Esophagus muscularis mucosa (tissue), 4 donors: ENCODE data around the gene OR6A2. TPM values are rescaled to one million over a fixed set of nuclear protein-coding genes. Genes with fewer than 3 reads are reported as not detected.

ENCODE experiments used
- DNase-seq: peaks from one replicate; pipeline ENCODE4 v3.0.0-alpha.2; 2017; ENCODE audit errors: extremely low spot score
- H3K27ac ChIP-seq, 4 donors: fragments of 200-600 bp; sonication (generic); replicated peaks in 1 of 4; 1 replicate in 3 of 4; 2 replicates in 1 of 4; pipeline ENCODE4 v1.5.1; 2016 to 2019; ENCODE audit warnings: mild to moderate bottlenecking in 1 of 4
- H3K27me3 ChIP-seq, 4 donors: fragments of 200-600 bp; sonication (generic); one replicate each; pipeline versions ENCODE4 v1.5.1 to v1.6.0; 2016 to 2019
- H3K36me3 ChIP-seq, 4 donors: fragments of 200-600 bp; sonication (generic); one replicate each; pipeline ENCODE4 v1.5.1; 2016 to 2019
- H3K4me1 ChIP-seq, 4 donors: fragments of 200-600 bp; sonication (generic); one replicate each; pipeline ENCODE4 v1.5.1; 2016 to 2019
- H3K4me3 ChIP-seq, 4 donors: fragments of 200-600 bp; sonication (generic); 1 replicate in 2 of 4; 2 replicates in 2 of 4; pipeline ENCODE4 v1.5.1; 2016 to 2019; ENCODE audit warnings: mild to moderate bottlenecking in 4 of 4, moderate library complexity in 1 of 4
- H3K9me3 ChIP-seq, 4 donors: fragments of 200-600 bp; sonication (generic); 1 replicate in 3 of 4; 2 replicates in 1 of 4; pipeline ENCODE4 v1.5.1; 2016 to 2019
- CTCF ChIP-seq, 3 experiments: fragments of 200-600 bp in 2 of 3; fragments of 450-650 bp in 1 of 3; sonication (generic) in 2 of 3; IDR thresholded peaks; one replicate each; pipeline ENCODE4 v1.5.1; 2017 to 2019; ENCODE audit warnings: antibody characterized with exemption in 3 of 3, mild to moderate bottlenecking in 2 of 3, moderate library complexity in 1 of 3
- EP300 ChIP-seq: sonication (generic); formaldehyde crosslinking; IDR thresholded peaks from one replicate; pipeline ENCODE4 v1.6.1; 2017; ENCODE audit warnings: antibody characterized with exemption
- POLR2A ChIP-seq: fragments of 450-650 bp; IDR thresholded peaks from one replicate; pipeline ENCODE4 v1.6.1; 2017; ENCODE audit warnings: antibody characterized with exemption, moderate library complexity, mild to moderate bottlenecking, low read depth
- POLR2AphosphoS5 ChIP-seq, 2 donors: sonication (generic); formaldehyde crosslinking; IDR thresholded peaks; one replicate each; pipeline ENCODE4 v1.6.1; 2017; ENCODE audit warnings: antibody characterized with exemption in 2 of 2
- WGBS: methylation state at CpG from one replicate; pipeline ENCODE4 v1.1.5; 2018; 5-methylcytosine and 5-hydroxymethylcytosine counted together
- intact Hi-C: fragments of 100-400 bp; cut with DNase I; formaldehyde crosslinking; loops from one replicate; pipeline ENCODE4 v1.15.1; 2023
- total RNA-seq, 4 donors: library from RNA; depleted of rRNA; stranded (reverse); fragments of >200 nt; gene quantifications; one replicate each; pipeline versions ENCODE4 v1.1.0 to v1.2.1, GENCODE V29; 2016

Gene OR6A2
- total RNA-seq, 4 donors from 2014 or later = 0.06 TPM; not detected in 3

GRCh38 chr11:6834021-6834420 lies 34.5 kb upstream of the OR6A2 start:
- TF ChIP-seq CTCF (IDR thresholded peaks at IDR 0.05) = no peak
- no peak overlapping the region for H3K4me3 ChIP-seq
- H3K9me3 ChIP-seq = no peaks in the 10 kb centered on the region
- intact Hi-C loops = no loop called here
- H3K36me3 ChIP-seq = no peaks in the 10 kb centered on the region
- no peaks in the 10 kb centered on the region for H3K4me1 ChIP-seq
- H3K27me3 ChIP-seq = no peaks in the 10 kb centered on the region
- 67% methylated on average over 1 of the region's 1 CpG for WGBS
- H3K27ac ChIP-seq = no peak overlapping the region
- no peak for DNase-seq

GRCh38 chr11:6833356-6833755 lies 33.9 kb upstream of the OR6A2 start:
- TF ChIP-seq POLR2A = no peak
- TF ChIP-seq POLR2AphosphoS5 (IDR thresholded peaks at IDR 0.05) = no peak
- TF ChIP-seq EP300 = no peak
- no peak for TF ChIP-seq CTCF (IDR thresholded peaks at IDR 0.05)
- DNase-seq = no peak
- Histone ChIP-seq H3K27me3 (no peaks in the 10 kb centered on the region), H3K4me3 (no peak overlapping the region), H3K36me3 (no peaks in the 10 kb centered on the region), H3K27ac (no peak overlapping the region), H3K4me1 (no peaks in the 10 kb centered on the region), H3K9me3 (no peaks in the 10 kb centered on the region)
- WGBS = 76% methylated on average over 5 of the region's 6 CpGs
- intact Hi-C loops = no loop called here

- intact Hi-C loops = no loop called here
- H3K27me3 ChIP-seq = no peaks in the 10 kb centered on the region
- 94% methylated on average over 1 of the region's 1 CpG for WGBS
- H3K36me3 ChIP-seq = no peaks in the 10 kb centered on the region
- H3K4me1 ChIP-seq = no peaks in the 10 kb centered on the region
- TF ChIP-seq POLR2A (no peak), CTCF (IDR thresholded peaks at IDR 0.05) (no peak), POLR2AphosphoS5 (IDR thresholded peaks at IDR 0.05) (no peak), EP300 (no peak)
- H3K4me3 ChIP-seq = no peak overlapping the region
- H3K9me3 ChIP-seq = no peaks in the 10 kb centered on the region
- no peak overlapping the region for H3K27ac ChIP-seq
- no peak for DNase-seq
Measured at GRCh38 chr11:6828103-6828502, 28.6 kb upstream of the OR6A2 start.

GRCh38 chr11:6825231-6825744 lies 25.8 kb upstream of the OR6A2 start:
- Histone ChIP-seq H3K27ac (no peak overlapping the region), H3K36me3 (no peaks in the 10 kb centered on the region), H3K27me3 (no peaks in the 10 kb centered on the region), H3K4me1 (no peaks in the 10 kb centered on the region), H3K4me3 (no peak overlapping the region), H3K9me3 (no peaks in the 10 kb centered on the region)
- WGBS = 81% methylated on average over 7 of the region's 7 CpGs
- no peak for TF ChIP-seq POLR2A
- TF ChIP-seq CTCF (IDR thresholded peaks at IDR 0.05) = no peak
- TF ChIP-seq EP300 = no peak
- TF ChIP-seq POLR2AphosphoS5 (IDR thresholded peaks at IDR 0.05) = no peak
- intact Hi-C loops = no loop called here
- no peak for DNase-seq

- intact Hi-C loops = no loop called here
- no peaks in the 10 kb centered on the region for H3K4me1 ChIP-seq
- H3K4me3 ChIP-seq = no peak overlapping the region
- no peaks in the 10 kb centered on the region for H3K27me3 ChIP-seq
- TF ChIP-seq EP300 (no peak), POLR2AphosphoS5 (IDR thresholded peaks at IDR 0.05) (no peak), CTCF (IDR thresholded peaks at IDR 0.05) (no peak), POLR2A (no peak)
- no peaks in the 10 kb centered on the region for H3K36me3 ChIP-seq
- no peaks in the 10 kb centered on the region for H3K9me3 ChIP-seq
- no peak overlapping the region for H3K27ac ChIP-seq
- WGBS = 77% methylated on average over 5 of the region's 5 CpGs
- no peak for DNase-seq
Measured at GRCh38 chr11:6824136-6824823, 24.8 kb upstream of the OR6A2 start.
